IMR-90 (cell line): Measurements from ENCODE around the gene SLC17A9. TPM values are rescaled to one million over a fixed set of nuclear protein-coding genes. Genes with fewer than 3 reads are reported as not detected.

ENCODE experiments used
- ATAC-seq: fragments of 200-7000 bp; cut with Tn5 transposase; 2 replicates; pipeline ENCODE4 v1.9.1; 2020; ENCODE audit warnings: low read depth, mild to moderate bottlenecking, moderate library complexity
- BruUV-seq: library from RNA; stranded (reverse); fragments of 400-500 nt; replicated peaks from 2 replicates; lab custom pipeline; 2021; lab: Mats Ljungman, UMichigan
- CTCF ChIA-PET: fragments of 300-600 bp; formaldehyde crosslinking; extraction: SDS; loops from one replicate; lab custom pipeline; 2021; ENCODE audit warnings: antibody characterized with exemption; lab: Yijun Ruan, JAX
- POLR2A ChIA-PET: fragments of 300-600 bp; sonication (Branson Sonifier 250); formaldehyde crosslinking; loops from one replicate; lab custom pipeline; 2022; ENCODE audit warnings: antibody characterized with exemption; ENCODE audit not compliant: unreplicated experiment; lab: Charles Lee
- DNase-seq: peaks from one replicate; pipeline ENCODE4 v3.0.0; 2013
- H2AFZ ChIP-seq: replicated peaks from 2 replicates; pipeline ENCODE3; 2013; ENCODE audit warnings: low read length, mild to moderate bottlenecking; ENCODE audit not compliant: poor library complexity
- H2AK5ac ChIP-seq: 2 replicates; pipeline ENCODE4 v1.6.1; 2013; ENCODE audit warnings: low read depth, low read length, inconsistent platforms
- H2AK9ac ChIP-seq: replicated peaks from 2 replicates; pipeline ENCODE3; 2013; ENCODE audit warnings: mild to moderate bottlenecking, low read depth, low read length, moderate library complexity; ENCODE audit not compliant: poor library complexity
- H2BK120ac ChIP-seq: 2 replicates; pipeline ENCODE4 v1.6.1; 2013; ENCODE audit warnings: low read depth, low read length, inconsistent platforms
- H2BK15ac ChIP-seq: 3 replicates; pipeline ENCODE4 v1.6.1; 2013; ENCODE audit warnings: low read depth, low read length, inconsistent platforms
- H2BK20ac ChIP-seq: 2 replicates; pipeline ENCODE4 v1.6.1; 2013; ENCODE audit warnings: low read depth, mild to moderate bottlenecking, inconsistent platforms, low read length, moderate library complexity
- H2BK5ac ChIP-seq: 2 replicates; pipeline ENCODE4 v1.6.1; 2013; ENCODE audit warnings: mild to moderate bottlenecking, low read depth, low read length, inconsistent platforms; ENCODE audit not compliant: poor library complexity, severe bottlenecking
- H3K14ac ChIP-seq: replicated peaks from 2 replicates; pipeline ENCODE4 v1.6.1; 2013; ENCODE audit warnings: low read depth, low read length, inconsistent platforms
- H3K18ac ChIP-seq: 2 replicates; pipeline ENCODE4 v1.6.1; 2013; ENCODE audit warnings: low read depth, low read length, control low read depth
- H3K23ac ChIP-seq: 2 replicates; pipeline ENCODE4 v1.6.1; 2013; ENCODE audit warnings: low read depth, low read length, inconsistent platforms
- H3K27ac ChIP-seq: 2 replicates; pipeline ENCODE4 v1.5.1; 2013; ENCODE audit warnings: mild to moderate bottlenecking, control low read depth, low read length; ENCODE audit not compliant: insufficient read depth
- H3K27me3 ChIP-seq: 2 replicates; pipeline ENCODE4 v1.6.1; 2013; ENCODE audit warnings: low read length; ENCODE audit not compliant: control insufficient read depth, insufficient read depth
- H3K36me3 ChIP-seq: 2 replicates; pipeline ENCODE4 v1.6.1; 2013; ENCODE audit warnings: low read length, mixed read lengths; ENCODE audit not compliant: control insufficient read depth, insufficient read depth
- H3K4ac ChIP-seq: 2 replicates; pipeline ENCODE4 v1.6.1; 2013; ENCODE audit warnings: low read depth, low read length, inconsistent platforms
- H3K4me1 ChIP-seq: 2 replicates; pipeline ENCODE4 v1.6.1; 2013; ENCODE audit warnings: low read length, mixed read lengths; ENCODE audit not compliant: control insufficient read depth, insufficient read depth
- H3K4me2 ChIP-seq: 2 replicates; pipeline ENCODE4 v1.6.1; 2013; ENCODE audit warnings: low read depth, mild to moderate bottlenecking, control low read depth, low read length, moderate library complexity
- H3K4me3 ChIP-seq: 2 replicates; pipeline ENCODE4 v1.5.1; 2013; ENCODE audit warnings: low read depth, mild to moderate bottlenecking, control low read depth, low read length, moderate library complexity; ENCODE audit not compliant: insufficient read depth
- H3K56ac ChIP-seq: 2 replicates; pipeline ENCODE4 v1.6.1; 2013; ENCODE audit warnings: low read length, inconsistent platforms; ENCODE audit not compliant: insufficient read depth; ENCODE audit errors: extremely low read depth
- H3K79me1 ChIP-seq, 2 experiments: 2 replicates each; pipeline ENCODE4 v1.6.1; 2013; ENCODE audit warnings: low read length in 2 of 2, inconsistent platforms in 1 of 2, low read depth in 1 of 2
- H3K9ac ChIP-seq: 2 replicates; pipeline ENCODE4 v1.6.1; 2013; ENCODE audit warnings: low read depth, low read length, control low read depth
- H3K9me1 ChIP-seq: 2 replicates; pipeline ENCODE4 v1.6.1; 2013; ENCODE audit warnings: low read length, inconsistent platforms; ENCODE audit not compliant: insufficient read depth
- H3K9me3 ChIP-seq: 2 replicates; pipeline ENCODE4 v1.6.1; 2013; ENCODE audit warnings: low read length; ENCODE audit not compliant: control insufficient read depth, insufficient read depth
- H4K20me1 ChIP-seq: 2 replicates; pipeline ENCODE4 v1.6.1; 2013; ENCODE audit warnings: low read length, inconsistent platforms; ENCODE audit not compliant: insufficient read depth
- H4K5ac ChIP-seq: 2 replicates; pipeline ENCODE4 v1.6.1; 2013; ENCODE audit warnings: mild to moderate bottlenecking, low read depth, low read length, control low read depth
- H4K8ac ChIP-seq, 2 experiments: 2 replicates each; pipeline ENCODE4 v1.6.1; 2013; ENCODE audit warnings: low read depth in 2 of 2, low read length in 2 of 2, control low read depth in 1 of 2, inconsistent platforms in 1 of 2
- H4K91ac ChIP-seq: 2 replicates; pipeline ENCODE4 v1.6.1; 2013; ENCODE audit warnings: low read depth, low read length, inconsistent platforms; ENCODE audit not compliant: insufficient read depth
- BHLHE40 ChIP-seq: fragments of 150-350 bp; IDR thresholded peaks from 2 replicates; pipeline ENCODE4 v1.6.1; 2016; ENCODE audit warnings: mild to moderate bottlenecking, low read depth, low read length
- RFX5 ChIP-seq: IDR thresholded peaks from 2 replicates; pipeline ENCODE4 v1.8.0; 2012; ENCODE audit warnings: low read depth, mild to moderate bottlenecking, low read length, moderate library complexity
- SMC3 ChIP-seq: fragments of 150-350 bp; IDR thresholded peaks from 2 replicates; pipeline ENCODE4 v1.6.1; 2016; ENCODE audit warnings: low read depth, mild to moderate bottlenecking, antibody characterized with exemption, low read length, moderate library complexity
- WGBS, 2 experiments: methylation state at CpG; one replicate each; pipeline versions ENCODE4 v1.1.5 to v1.1.7; 2013; ENCODE audit warnings: missing lambda C conversion rate in 2 of 2; ENCODE audit not compliant: insufficient read length in 1 of 2; ENCODE audit errors: extremely low coverage in 2 of 2; 5-methylcytosine and 5-hydroxymethylcytosine counted together
- dilution Hi-C: fragments of 300-500 bp; cut with HindIII; formaldehyde crosslinking; loops from one replicate; pipeline ENCODE4 v1.14.3; 2018; ENCODE audit warnings: low sequenced_read_pairs; ENCODE audit not compliant: unreplicated experiment
- in situ Hi-C: fragments of 300-500 bp; cut with MboI; formaldehyde crosslinking; loops from 3 replicates; pipeline ENCODE4 v1.14.3; 2019; ENCODE audit warnings: low sequenced_read_pairs, inconsistent platforms, mixed read lengths
- intact Hi-C: fragments of 100-400 bp; cut with micrococcal nuclease; formaldehyde crosslinking; loops from 2 replicates; pipeline ENCODE4 v1.10.0; 2022
- polyA plus RNA-seq, 3 experiments: library from polyadenylated mRNA; depleted of rRNA; stranded (reverse); fragments of >200 nt; gene quantifications; 2 replicates each; pipeline ENCODE4 v1.2.3, GENCODE V29; 2012; ENCODE audit warnings: low replicate concordance in 1 of 3
- total RNA-seq: library from RNA; depleted of rRNA; stranded (reverse); fragments of >200 nt; gene quantifications from 2 replicates; pipeline ENCODE4 v1.2.3, GENCODE V29; 2012

SLC17A9 gene
- total and polyA plus RNA-seq, 2 of the 4 experiments (the other 2 are of a cell fraction): 2.2 to 14.4 TPM

- TF ChIP-seq SMC3 (no peak), RFX5 (no peak), BHLHE40 (peak; percentile 76)
- Histone ChIP-seq H3K23ac (no peak overlapping the region), H4K5ac (no peak overlapping the region), H3K18ac (no peak overlapping the region), H2BK15ac (no peak overlapping the region), H3K14ac (no peak overlapping the region), H3K4me3 (no peak overlapping the region), H3K9me1 (no peaks in the 10 kb centered on the region), H3K9ac (no peak overlapping the region), H3K36me3 (no peaks in the 10 kb centered on the region), H3K79me1 (no peaks in the 10 kb centered on the region), H2BK20ac (no peak overlapping the region), H3K27me3 (peaks cover 83% of the 10 kb centered on the region), H4K20me1 (0 out of 2 replicates have a peak, but pooled peaks cover 4% of the 10 kb centered on the region), H3K4me2 (peak overlapping the region; percentile 39; the same call in 1 of the 2 replicates), H3K27ac (no peak overlapping the region), H4K91ac (no peak overlapping the region), H4K8ac (no peak overlapping the region), H3K4ac (no peak overlapping the region), H2BK5ac (no peak overlapping the region), H3K9me3 (peaks cover 13% of the 10 kb centered on the region), H2AK5ac (no peak overlapping the region), H2BK120ac (no peak overlapping the region), H3K4me1 (no peaks in the 10 kb centered on the region), H2AFZ (peak overlapping the region; percentile 1), H3K56ac (no peak overlapping the region), H2AK9ac (no peak overlapping the region)
- dilution Hi-C loops: no loop called here
- in situ Hi-C loops: loop anchor here (10.0 to 25.0 kb wide), 2 partner anchors 135 to 323 kb away; no protein-coding TSS in a partner anchor
- WGBS, 2 experiments: 28% methylated on average over 13 of the region's 30 CpGs; no CpG with 5 or more reads in 1 of the 2 experiments
- BruUV-seq: no TSS peak
- ATAC-seq (no peak), DNase-seq (peak; percentile 47)
- ChIA-PET CTCF (interaction anchor here (1.0 to 1.9 kb wide), 2 partner anchors 10 to 38 kb away, joined by 3 to 12 read pairs; no protein-coding TSS in a partner anchor), POLR2A (no interaction called here)
- intact Hi-C loops: loop anchor here (1.0 to 5.0 kb wide), 4 partner anchors 38 to 203 kb away; no protein-coding TSS in a partner anchor
These were observed 57.7 kb downstream of the SLC17A9 start for GRCh38 chr20:63009988-63010769.
